HG02759 (cell line): ENCODE results near the gene CA11.

Experiments
- ATAC-seq: cut with Tn5 transposase; IDR thresholded peaks from one replicate; pipeline ENCODE4 v1.9.1; 2021; ENCODE audit warnings: mild to moderate bottlenecking, moderate library complexity; ENCODE audit not compliant: unreplicated experiment

Gene CA11

DNA sequence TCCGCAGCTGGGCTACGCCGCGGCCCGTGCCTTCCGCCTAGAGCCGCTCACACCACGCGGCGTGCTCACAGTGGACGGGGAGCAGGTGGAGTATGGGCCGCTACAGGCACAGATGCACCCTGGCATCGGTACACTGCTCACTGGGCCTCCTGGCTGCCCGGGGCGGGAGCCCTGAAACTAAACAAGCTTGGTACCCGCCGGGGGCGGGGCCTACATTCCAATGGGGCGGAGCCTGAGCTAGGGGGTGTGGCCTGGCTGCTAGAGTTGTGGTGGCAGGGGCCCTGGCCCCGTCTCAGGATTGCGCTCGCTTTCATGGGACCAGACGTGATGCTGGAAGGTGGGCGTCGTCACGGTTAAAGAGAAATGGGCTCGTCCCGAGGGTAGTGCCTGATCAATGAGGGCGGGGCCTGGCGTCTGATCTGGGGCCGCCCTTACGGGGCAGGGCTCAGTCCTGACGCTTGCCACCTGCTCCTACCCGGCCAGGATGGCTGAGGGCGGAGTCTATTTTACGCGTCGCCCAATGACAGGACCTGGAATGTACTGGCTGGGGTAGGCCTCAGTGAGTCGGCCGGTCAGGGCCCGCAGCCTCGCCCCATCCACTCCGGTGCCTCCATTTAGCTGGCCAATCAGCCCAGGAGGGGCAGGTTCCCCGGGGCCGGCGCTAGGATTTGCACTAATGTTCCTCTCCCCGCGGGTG lies 16.2 kb downstream of the CA11 start:
- ATAC-seq, result no peak

- ATAC-seq, result no peak
Observed at GRCh38 chr19:48629297-48629598, 16.7 kb downstream of the CA11 start.

GRCh38 chr19:48628486-48629296 lies 17.3 kb downstream of the CA11 start:
- ATAC-seq, result no peak

DNA sequence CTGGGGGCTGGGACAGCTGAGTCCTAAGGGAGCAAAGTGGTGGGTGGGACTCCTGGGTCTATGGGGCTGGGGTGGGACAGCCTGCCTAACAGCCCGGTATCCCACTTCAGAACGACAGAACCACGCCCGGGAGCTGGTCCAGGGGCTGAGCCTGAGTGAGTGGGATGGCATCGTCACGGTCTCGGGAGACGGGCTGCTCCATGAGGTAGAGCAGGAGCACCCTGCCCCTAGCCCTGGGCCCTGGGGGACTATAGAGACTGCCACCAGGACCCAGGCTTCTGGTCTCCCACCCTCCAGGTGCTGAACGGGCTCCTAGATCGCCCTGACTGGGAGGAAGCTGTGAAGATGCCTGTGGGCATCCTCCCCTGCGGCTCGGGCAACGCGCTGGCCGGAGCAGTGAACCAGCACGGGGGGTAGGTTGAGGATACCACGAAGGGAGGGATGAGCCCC lies 18.1 kb downstream of the CA11 start:
- ATAC-seq, result no peak

GRCh38 chr19:48627201-48627864 lies 18.7 kb downstream of the CA11 start:
- ATAC-seq, result no peak

DNA sequence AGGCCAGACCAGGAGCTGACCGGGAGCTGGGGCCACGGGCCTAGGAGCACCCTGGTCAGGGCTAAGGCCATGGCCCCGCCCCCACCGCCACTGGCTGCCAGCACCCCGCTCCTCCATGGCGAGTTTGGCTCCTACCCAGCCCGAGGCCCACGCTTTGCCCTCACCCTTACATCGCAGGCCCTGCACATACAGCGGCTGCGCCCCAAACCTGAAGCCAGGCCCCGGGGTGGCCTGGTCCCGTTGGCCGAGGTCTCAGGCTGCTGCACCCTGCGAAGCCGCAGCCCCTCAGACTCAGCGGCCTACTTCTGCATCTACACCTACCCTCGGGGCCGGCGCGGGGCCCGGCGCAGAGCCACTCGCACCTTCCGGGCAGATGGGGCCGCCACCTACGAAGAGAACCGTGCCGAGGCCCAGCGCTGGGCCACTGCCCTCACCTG lies 20.1 kb downstream of the CA11 start:
- ATAC-seq, result no peak

- no peak for ATAC-seq
Observed at GRCh38 chr19:48624791-48625723, 20.9 kb downstream of the CA11 start.

DNA sequence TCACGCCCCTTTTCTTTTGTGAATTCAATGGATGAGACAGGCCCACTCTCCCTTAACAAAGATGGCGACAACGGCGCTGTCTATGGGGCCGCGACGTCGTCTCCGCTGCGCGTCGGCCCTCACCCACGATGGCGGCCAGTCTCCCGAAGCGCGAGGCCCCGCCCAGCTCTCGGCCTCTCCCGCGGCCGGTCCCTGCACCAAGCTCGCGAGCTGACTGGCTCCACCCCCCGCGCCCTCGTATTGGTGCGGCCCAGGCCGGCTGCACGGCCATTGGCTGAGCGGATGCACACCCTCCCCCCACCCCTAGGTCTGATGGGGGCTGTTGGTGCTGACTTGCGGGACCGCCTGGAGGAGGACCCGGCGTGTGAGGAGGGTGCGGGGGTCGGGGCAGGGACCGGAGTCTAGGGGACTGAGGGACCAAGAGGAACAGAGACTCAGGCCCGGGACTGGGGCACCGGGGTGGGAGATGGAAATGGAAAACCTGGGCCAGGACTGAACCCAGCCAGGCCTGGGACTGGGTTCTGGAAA lies 21.9 kb downstream of the CA11 start:
- ATAC-seq, result peak; percentile 64

DNA sequence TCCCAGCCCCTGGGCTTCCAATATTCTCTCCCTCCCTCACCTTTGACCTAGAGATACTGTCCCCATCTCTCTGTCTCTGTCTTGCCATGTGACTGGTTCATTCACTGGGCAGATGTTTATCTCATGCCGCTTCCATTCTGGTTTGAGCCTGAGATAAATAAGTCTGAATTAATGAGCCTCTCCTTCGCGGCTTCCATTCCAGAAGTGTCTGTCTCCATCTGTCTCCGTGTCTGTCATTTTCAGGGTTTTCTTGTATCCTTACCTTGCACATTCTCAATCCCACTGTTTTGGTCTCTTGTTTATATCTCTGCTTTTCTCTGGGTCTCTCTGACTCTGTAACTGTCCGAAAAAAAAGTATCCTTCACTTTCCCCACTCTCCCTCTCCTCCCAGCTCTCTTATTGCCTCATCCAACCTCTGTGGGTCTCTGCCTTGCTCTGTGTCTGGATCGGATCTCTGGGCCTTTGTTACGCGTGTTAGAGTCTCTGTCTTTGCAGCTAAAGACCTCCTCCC lies 22.4 kb downstream of the CA11 start:
- ATAC-seq, result no peak

GRCh38 chr19:48619692-48620585 lies 26.0 kb downstream of the CA11 start:
- no peak for ATAC-seq

- ATAC-seq, result peak; percentile 85
Observed at GRCh38 chr19:48618916-48619691, 26.9 kb downstream of the CA11 start, which contains the start of the genes RPL18 and SPHK2. Gene RPL18 (minus strand): TSS chr19:48619178. CDS start chr19:48619143, 35 bp downstream. Gene SPHK2 (plus strand): TSS chr19:48619506. CDS start chr19:48620515, 1,009 bp downstream.

GRCh38 chr19:48618278-48618915 lies 27.6 kb downstream of the CA11 start:
- ATAC-seq, result no peak

DNA sequence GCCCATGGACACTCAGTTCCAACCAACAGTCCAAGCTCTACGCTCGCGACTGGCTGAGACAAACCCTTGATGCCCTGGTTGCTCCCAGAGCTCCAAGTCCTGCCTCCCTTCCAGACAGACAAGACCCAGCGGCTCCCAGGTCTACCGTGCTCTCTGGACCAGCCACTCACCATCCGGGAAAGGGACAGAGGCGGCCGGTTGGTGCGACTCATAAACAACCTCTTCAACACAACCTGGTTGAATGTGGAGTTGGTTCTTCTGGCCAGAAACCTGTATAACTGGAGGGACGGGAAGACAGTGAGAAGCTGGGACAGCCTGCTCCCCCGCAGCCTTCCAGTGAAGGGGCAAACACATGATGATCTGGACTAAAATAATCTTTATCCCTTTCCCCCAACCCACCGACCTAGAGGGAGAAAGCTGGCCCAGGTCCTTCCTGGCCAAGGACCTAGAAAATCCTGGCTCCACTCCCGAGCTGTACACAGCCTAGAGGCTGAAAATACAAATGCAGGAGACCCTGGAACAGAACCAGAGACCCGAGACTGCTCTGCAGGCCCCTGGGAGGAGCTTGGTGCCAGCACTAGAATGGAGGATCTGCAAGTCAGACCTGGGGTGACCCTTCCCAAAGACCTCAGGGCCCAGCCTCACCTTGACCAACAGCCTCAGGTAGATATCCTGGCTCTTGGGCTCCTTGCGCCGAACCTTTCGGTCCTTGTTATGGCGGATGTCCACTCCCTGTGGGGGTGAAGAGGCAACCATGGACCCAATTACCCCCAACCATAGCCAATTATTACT lies 28.6 kb downstream of the CA11 start:
- no peak for ATAC-seq

GRCh38 chr19:48616491-48617056 lies 29.4 kb downstream of the CA11 start:
- no peak for ATAC-seq

- no peak for ATAC-seq
Observed at GRCh38 chr19:48616041-48616436, 29.9 kb downstream of the CA11 start.

DNA sequence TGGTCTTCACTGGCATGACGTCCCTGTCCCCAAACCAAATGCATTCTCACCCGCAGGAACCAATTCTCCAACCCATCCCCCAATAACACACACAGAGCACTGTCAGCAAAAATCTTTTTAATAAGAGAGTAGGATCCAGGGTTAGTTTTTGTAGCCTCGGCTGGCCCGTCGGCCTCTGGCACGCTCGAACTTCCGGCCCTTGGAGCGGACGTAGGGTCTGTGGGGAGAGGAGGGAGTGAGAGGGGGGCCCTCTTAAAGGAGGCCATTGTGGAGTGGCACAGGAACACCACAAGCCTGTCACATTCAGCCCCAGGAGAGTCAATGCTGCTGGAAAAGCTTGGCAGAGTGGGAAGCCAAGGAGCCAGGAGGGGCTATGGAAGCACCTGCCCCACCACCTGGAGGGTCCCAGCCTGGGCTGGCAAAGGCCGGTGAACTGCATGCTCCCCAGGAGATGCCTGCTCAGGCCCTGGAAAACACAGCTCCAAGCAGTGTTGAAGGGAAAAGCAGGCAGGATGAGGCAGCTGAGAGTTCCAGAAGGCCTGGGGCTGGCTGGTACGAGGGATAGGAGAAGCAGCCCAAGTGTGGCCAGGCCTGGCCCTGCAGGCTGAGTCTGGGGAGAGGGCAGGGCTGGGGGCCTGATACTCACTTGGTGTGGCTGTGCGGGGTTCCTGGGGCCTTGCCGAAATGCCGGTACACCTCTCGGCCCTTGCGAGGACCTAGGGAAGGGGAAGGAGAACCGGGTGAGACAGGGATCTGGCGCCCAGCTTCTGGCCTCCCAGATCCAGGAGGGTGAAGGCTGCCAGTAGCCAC lies 30.6 kb downstream of the CA11 start:
- no peak for ATAC-seq
